HepG2 (cell line): ENCODE results near the gene SNAI3. TPM values are rescaled to one million over a fixed set of nuclear protein-coding genes. Genes with fewer than 3 reads are reported as not detected.

Experiments used
- ARID4A ChIP-seq: sonication (generic); formaldehyde crosslinking; IDR thresholded peaks from 2 replicates; pipeline ENCODE4 v1.5.0; 2020; ENCODE audit warnings: mild to moderate bottlenecking, missing genetic modification reagents, borderline replicate concordance
- ELF4 ChIP-seq: sonication (generic); formaldehyde crosslinking; IDR thresholded peaks from 2 replicates; pipeline ENCODE4 v1.5.0; 2020; ENCODE audit warnings: missing genetic modification reagents, mild to moderate bottlenecking, moderate library complexity, borderline replicate concordance
- IRF2 ChIP-seq: IDR thresholded peaks from 2 replicates; pipeline ENCODE4 v1.6.1; 2018; ENCODE audit warnings: missing genetic modification reagents, missing compliant biosample characterization
- ISL2 ChIP-seq: sonication (generic); formaldehyde crosslinking; IDR thresholded peaks from 2 replicates; pipeline ENCODE4 v1.5.0; 2020; ENCODE audit warnings: missing genetic modification reagents
- MYC ChIP-seq: sonication (generic); formaldehyde crosslinking; IDR thresholded peaks from 2 replicates; pipeline ENCODE4 v1.9.0; 2021; ENCODE audit warnings: missing genetic modification reagents, borderline replicate concordance
- SAP130 ChIP-seq: IDR thresholded peaks from 2 replicates; pipeline ENCODE4 v1.6.1; 2016; ENCODE audit warnings: low read depth
- TBX3 ChIP-seq: fragments of 450-650 bp; IDR thresholded peaks from 2 replicates; pipeline ENCODE4 v1.6.1; 2017; ENCODE audit warnings: antibody characterized with exemption, mild to moderate bottlenecking, inconsistent platforms, borderline replicate concordance
- ZBTB39 ChIP-seq: sonication (generic); formaldehyde crosslinking; IDR thresholded peaks from 2 replicates; pipeline ENCODE4 v1.5.0; 2020; ENCODE audit warnings: missing genetic modification reagents
- ZFP82 ChIP-seq: sonication (generic); formaldehyde crosslinking; IDR thresholded peaks from 2 replicates; pipeline ENCODE4 v1.5.1; 2020; ENCODE audit warnings: mild to moderate bottlenecking, missing genetic modification reagents, borderline replicate concordance
- ZNF205 ChIP-seq: IDR thresholded peaks from 2 replicates; pipeline ENCODE4 v1.6.1; 2018; ENCODE audit warnings: missing biosample characterization, missing genetic modification reagents
- ZNF207 ChIP-seq: fragments of 450-650 bp; IDR thresholded peaks from 2 replicates; pipeline ENCODE4 v1.6.1; 2016; ENCODE audit warnings: antibody characterized with exemption, borderline replicate concordance
- ZNF251 ChIP-seq: sonication (generic); formaldehyde crosslinking; IDR thresholded peaks from 2 replicates; pipeline ENCODE4 v1.9.0; 2021; ENCODE audit warnings: mild to moderate bottlenecking, missing genetic modification reagents
- ZNF333 ChIP-seq: sonication (generic); formaldehyde crosslinking; IDR thresholded peaks from 2 replicates; pipeline ENCODE4 v1.4.0; 2020; ENCODE audit warnings: mild to moderate bottlenecking, missing genetic modification reagents, borderline replicate concordance
- ZNF749 ChIP-seq: sonication (generic); formaldehyde crosslinking; IDR thresholded peaks from 2 replicates; pipeline ENCODE4 v1.8.0; 2022; ENCODE audit warnings: mild to moderate bottlenecking, missing genetic modification reagents, moderate library complexity, borderline replicate concordance
- ZZZ3 ChIP-seq: sonication (generic); formaldehyde crosslinking; IDR thresholded peaks from 2 replicates; pipeline ENCODE4 v1.4.0; 2020; ENCODE audit warnings: missing genetic modification reagents, mild to moderate bottlenecking, borderline replicate concordance
- polyA plus RNA-seq, 8 experiments: library from polyadenylated mRNA; depleted of rRNA in 3 of 8; stranded (reverse) in 7 of 8; unstranded in 1 of 8; fragments of >200 nt; fragmentation: Illumina TruSeq in 4 of 8; extraction: Trizol in 4 of 8; gene quantifications; 2 replicates each; pipeline versions ENCODE4 v1.2.1 to v1.2.3, GENCODE V29; 2011 to 2016; ENCODE audit warnings: low read depth in 4 of 8, missing spikeins in 1 of 8, mixed read lengths in 1 of 8; ENCODE audit not compliant: insufficient read depth in 1 of 8
- total RNA-seq, 5 experiments: library from RNA; depleted of rRNA; stranded (reverse); fragments of >200 nt; fragmentation: Illumina TruSeq; extraction: Trizol; gene quantifications; 2 replicates each; pipeline ENCODE4 v1.2.3, GENCODE V29; 2016; ENCODE audit warnings: low read depth in 1 of 5
- TF ChIP-seq, protein P1 (sequence below): sonication (generic); formaldehyde crosslinking; IDR thresholded peaks from 2 replicates; pipeline ENCODE4 v1.9.0; 2021; ENCODE audit warnings: mild to moderate bottlenecking, missing genetic modification reagents

Gene SNAI3
- total and polyA plus RNA-seq, 2 of the 13 experiments (the other 11 are each of a cell fraction or from before 2014, with no cell fraction given), result 0.09 to 0.18 TPM

DNA sequence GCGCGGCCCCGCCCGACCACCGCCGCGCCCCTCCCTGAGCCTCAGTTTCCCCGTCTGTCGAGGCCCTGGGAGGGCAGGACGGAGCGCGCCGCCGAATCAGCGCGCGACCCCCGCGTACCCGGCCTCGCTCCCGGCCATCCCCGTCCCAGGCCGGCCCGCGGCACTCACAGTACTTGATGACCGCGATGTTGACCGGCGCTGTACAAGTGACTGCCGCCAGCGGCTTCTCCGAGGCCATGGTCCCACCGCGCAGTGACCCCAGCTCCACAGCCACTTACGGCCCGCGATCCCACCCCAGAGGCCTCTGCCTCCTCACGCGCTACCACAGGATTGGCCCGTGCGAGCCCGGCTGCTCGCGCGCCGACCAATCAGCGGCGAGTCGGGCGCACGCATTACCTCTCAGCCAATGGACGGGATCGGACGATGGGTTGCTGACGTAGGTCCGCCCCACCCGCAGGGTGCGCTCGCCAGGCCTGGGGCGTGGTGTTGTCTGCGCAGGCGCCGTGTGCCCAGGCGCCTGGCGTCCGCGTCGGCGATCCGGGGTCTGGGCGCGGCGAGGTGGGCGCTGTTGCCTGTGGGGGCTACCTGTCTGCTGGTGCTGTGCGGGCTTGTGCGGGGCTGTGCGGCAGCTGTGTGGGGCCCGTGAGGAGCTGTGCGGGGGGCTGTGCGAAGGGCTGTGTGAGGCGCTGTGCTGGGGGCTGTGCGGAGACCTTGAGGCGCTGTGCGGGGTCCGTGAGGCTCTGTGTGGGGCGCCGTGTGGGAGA, 23.3 kb downstream of the SNAI3 start, which contains the start of gene MVD (continued):
- peak; percentile 57 for TF ChIP-seq ISL2 (CRISPR knock-in tag)
- peak; percentile 86 for TF ChIP-seq MYC (CRISPR knock-in tag)
- TF ChIP-seq ELF4, result 0 out of 2 replicates have a peak, but pooled peaks have one; percentile 64
- peak; percentile 56 for TF ChIP-seq IRF2
- 0 out of 2 replicates have a peak, but pooled peaks have one; percentile 42 for TF ChIP-seq ZNF205 (CRISPR knock-in tag)
- peak; percentile 99 for TF ChIP-seq SAP130 (CRISPR knock-in tag)
- peak; percentile 50; the same call in 1 of the 2 replicates for TF ChIP-seq ZNF333 (CRISPR knock-in tag)
- TF ChIP-seq ZBTB39 (CRISPR knock-in tag), result no peak
- peak; percentile 92; the same call in 1 of the 2 replicates for TF ChIP-seq ZNF749 (CRISPR knock-in tag)
- TF ChIP-seq ZNF251, result peak; percentile 89; the same call in 1 of the 2 replicates
- no peak for TF ChIP-seq ZNF207
- TF ChIP-seq, protein P1, sequence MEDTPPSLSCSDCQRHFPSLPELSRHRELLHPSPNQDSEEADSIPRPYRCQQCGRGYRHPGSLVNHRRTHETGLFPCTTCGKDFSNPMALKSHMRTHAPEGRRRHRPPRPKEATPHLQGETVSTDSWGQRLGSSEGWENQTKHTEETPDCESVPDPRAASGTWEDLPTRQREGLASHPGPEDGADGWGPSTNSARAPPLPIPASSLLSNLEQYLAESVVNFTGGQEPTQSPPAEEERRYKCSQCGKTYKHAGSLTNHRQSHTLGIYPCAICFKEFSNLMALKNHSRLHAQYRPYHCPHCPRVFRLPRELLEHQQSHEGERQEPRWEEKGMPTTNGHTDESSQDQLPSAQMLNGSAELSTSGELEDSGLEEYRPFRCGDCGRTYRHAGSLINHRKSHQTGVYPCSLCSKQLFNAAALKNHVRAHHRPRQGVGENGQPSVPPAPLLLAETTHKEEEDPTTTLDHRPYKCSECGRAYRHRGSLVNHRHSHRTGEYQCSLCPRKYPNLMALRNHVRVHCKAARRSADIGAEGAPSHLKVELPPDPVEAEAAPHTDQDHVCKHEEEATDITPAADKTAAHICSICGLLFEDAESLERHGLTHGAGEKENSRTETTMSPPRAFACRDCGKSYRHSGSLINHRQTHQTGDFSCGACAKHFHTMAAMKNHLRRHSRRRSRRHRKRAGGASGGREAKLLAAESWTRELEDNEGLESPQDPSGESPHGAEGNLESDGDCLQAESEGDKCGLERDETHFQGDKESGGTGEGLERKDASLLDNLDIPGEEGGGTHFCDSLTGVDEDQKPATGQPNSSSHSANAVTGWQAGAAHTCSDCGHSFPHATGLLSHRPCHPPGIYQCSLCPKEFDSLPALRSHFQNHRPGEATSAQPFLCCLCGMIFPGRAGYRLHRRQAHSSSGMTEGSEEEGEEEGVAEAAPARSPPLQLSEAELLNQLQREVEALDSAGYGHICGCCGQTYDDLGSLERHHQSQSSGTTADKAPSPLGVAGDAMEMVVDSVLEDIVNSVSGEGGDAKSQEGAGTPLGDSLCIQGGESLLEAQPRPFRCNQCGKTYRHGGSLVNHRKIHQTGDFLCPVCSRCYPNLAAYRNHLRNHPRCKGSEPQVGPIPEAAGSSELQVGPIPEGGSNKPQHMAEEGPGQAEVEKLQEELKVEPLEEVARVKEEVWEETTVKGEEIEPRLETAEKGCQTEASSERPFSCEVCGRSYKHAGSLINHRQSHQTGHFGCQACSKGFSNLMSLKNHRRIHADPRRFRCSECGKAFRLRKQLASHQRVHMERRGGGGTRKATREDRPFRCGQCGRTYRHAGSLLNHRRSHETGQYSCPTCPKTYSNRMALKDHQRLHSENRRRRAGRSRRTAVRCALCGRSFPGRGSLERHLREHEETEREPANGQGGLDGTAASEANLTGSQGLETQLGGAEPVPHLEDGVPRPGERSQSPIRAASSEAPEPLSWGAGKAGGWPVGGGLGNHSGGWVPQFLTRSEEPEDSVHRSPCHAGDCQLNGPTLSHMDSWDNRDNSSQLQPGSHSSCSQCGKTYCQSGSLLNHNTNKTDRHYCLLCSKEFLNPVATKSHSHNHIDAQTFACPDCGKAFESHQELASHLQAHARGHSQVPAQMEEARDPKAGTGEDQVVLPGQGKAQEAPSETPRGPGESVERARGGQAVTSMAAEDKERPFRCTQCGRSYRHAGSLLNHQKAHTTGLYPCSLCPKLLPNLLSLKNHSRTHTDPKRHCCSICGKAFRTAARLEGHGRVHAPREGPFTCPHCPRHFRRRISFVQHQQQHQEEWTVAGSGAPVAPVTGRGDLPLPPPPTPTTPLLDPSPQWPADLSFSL (CRISPR knock-in tag), result no peak
- peak; percentile 59; the same call in 1 of the 2 replicates for TF ChIP-seq ZZZ3 (CRISPR knock-in tag)
- peak; percentile 99 for TF ChIP-seq ARID4A (CRISPR knock-in tag)
- peak; percentile 81; the same call in 1 of the 2 replicates for TF ChIP-seq ZFP82 (CRISPR knock-in tag)
- TF ChIP-seq TBX3, result no peak
